ENCODE measurements around the gene ACTRT1.

Gene ACTRT1

GRCh38 chrX:128052303-128052702 is at the start of gene ACTRT1:
TSS of gene ACTRT1 (minus strand) at chrX:128052403. CDS start at chrX:128052206, 197 bp downstream.
- no peak for DNase-seq

- no peak for DNase-seq
These were observed 26.3 kb upstream of the ACTRT1 start for GRCh38 chrX:128078545-128078944.

DNA sequence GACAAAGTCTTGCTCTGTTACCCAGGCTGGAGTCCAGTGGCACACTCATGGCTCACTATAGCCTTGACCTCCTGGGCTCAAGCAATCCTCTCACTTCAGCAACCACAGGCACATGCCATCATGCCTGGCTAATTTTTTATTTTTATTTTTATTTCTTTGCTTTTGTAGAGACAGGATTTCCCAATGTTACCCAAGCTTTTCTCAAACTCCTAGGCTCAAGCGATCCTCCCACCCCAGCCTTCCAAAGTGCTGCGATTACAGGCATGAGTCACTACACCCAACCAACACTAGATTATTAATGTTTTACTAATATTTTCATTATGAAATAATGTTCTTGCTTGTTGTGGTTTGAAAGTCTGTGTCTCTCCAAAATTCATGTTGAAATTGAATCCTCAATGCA is 5.2 kb upstream of the ACTRT1 start:
- no peak for DNase-seq

DNA sequence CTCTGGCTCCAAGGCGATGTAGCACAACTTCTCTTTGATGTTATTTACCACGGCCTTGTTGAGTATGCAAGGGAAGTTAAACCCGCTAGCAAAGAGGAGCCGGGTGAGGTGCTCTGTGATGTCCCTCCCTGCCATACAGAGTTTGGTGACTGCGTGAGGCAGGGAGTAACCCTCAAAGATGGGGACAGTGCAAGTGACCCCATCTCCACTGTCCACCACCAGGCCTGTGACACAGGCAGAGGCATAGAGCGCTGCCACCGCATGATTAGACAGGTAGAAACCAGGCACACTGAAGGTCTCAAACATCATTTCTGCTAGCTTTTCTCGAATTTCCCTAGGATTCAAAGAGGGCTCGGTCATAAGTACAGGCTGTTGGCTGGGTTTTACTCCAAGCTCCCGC is 677 bp downstream of the ACTRT1 start:
- no peak for DNase-seq

GRCh38 chrX:128035318-128035717 is 16.9 kb downstream of the ACTRT1 start:
- DNase-seq: no peak

DNA sequence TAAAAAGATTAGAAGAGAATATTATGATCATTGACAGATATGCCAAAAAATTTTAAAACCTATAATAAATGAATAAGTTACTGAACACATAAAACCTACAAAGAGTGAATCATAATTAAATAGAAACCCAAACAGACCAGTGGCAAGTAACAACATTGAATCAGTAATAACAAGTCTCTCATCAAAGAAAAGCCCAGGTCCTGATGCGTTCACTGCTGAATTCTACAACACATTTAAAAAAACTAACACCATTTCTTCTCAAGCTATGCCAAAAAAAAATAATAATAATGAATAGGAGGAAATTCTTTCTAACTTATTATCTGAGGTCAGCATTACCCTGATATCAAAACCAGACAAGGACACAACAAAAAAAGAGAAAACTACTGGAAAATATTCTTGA is 30.6 kb downstream of the ACTRT1 start:
- DNase-seq: no peak

- no peak for DNase-seq
These were observed 31.5 kb downstream of the ACTRT1 start for GRCh38 chrX:128020701-128021100.

GRCh38 chrX:128019218-128019617 is 33.0 kb downstream of the ACTRT1 start:
- DNase-seq: no peak

GRCh38 chrX:128012015-128012414 is 40.2 kb downstream of the ACTRT1 start:
- DNase-seq: no peak

DNA sequence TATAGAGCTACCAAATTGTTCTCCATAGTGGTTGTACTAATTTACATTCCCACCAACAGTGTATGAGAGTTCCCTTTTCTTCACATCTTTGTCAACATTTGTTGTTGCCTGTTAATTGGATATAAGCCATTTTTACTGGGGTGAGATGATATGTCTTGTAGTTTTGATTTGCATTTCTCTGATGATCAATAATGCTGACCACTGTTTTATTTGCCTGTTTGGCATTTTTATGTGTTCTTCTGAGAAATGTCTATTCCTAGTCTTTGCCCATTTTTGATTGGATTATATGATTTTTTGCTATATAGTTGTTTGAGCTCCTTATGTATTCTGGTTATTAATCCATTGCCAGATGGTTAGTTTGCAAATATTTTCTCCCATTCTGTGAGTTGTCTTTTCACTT is 44.3 kb downstream of the ACTRT1 start:
- no peak for DNase-seq
